ENCODE data around the gene KLF1. TPM values are rescaled to one million over a fixed set of nuclear protein-coding genes. Genes with fewer than 3 reads are reported as not detected.

The KLF1 gene
- not detected in 2 replicates for total RNA-seq

GRCh38 chr19:12886969-12887747 is at the start of gene KLF1:
Gene KLF1, minus strand, starts transcription at chr19:12887201. Its CDS starts 61 bp downstream, at chr19:12887140.

GRCh38 chr19:12933287-12934072 is 46.5 kb upstream of the KLF1 start, which contains the start of gene FARSA:
Gene FARSA, minus strand, starts transcription at chr19:12933711. Its CDS starts 15 bp downstream, at chr19:12933696.

GRCh38 chr19:12890787-12891552 is 4.0 kb upstream of the KLF1 start, which contains the start of gene GCDH:
Gene GCDH, plus strand, starts transcription at chr19:12891160. Its CDS starts 145 bp downstream, at chr19:12891305.

DNA sequence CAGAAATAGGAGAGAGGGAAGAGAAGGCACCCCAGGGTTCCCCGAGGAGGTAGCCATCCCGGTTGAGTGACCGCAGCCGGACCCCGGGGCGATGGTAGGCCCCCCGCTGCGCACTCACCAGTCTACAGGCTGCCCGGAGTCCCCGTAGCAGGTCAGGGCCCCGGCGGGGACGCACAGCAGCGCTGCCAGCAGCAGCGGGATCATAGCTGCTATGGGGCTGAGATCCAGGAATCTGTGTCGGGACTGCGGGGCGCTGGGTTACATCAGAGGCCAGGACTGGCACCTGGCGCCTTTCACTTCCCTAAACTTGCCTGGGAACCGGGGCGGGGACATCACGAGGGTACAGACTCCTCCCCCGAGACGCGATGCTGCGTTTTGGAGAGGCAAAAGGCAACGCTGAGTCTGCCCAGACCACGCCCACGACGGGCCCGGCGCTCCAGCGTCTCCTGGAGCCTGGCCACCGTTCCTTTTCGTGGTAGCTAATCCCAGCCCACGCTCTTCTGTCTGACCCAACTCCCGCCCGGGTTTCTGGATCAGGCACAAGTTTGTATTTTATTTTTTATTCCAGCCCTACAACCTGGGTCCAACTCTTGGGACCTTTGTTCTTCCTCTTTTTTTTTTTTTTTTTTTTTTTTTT is 5.7 kb downstream of the KLF1 start, which contains the start of gene DNASE2:
TSS of gene DNASE2 (minus strand) at position 278 of the 637 bp plus-strand sequence. CDS start at position 204, 74 bp downstream.

GRCh38 chr19:12838182-12838885 is 48.7 kb downstream of the KLF1 start, which contains the start of gene MAST1:
Gene MAST1, plus strand, starts transcription at chr19:12838515. Its CDS starts 58 bp downstream, at chr19:12838573.

DNA sequence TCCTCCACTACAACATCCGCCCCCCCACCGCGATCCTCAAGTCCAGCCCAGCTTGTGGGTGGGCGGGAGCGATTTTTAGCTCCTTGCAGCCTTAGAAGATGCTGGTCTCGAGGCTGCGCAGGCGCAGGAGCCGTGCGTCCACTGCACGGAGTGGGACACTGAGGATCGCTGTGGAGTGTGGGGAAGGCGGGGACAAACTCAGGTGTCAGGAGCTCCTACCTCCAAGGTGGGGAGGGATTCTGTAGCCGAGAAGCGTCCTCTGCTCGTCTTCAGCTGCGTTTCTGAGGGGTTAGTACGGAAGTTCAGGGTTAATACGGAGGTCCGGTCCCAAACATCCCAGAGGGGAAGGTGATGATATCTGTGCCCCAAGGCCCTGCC is 52.4 kb downstream of the KLF1 start, which contains the start of gene RTBDN:
TSS of gene RTBDN (minus strand) at position 14 of the 378 bp plus-strand sequence. CDS start 4,600 bp downstream, outside the sequence.

Other genes with a start within 250 kb of the KLF1 start
- gene MAN2B1, start 220.5 kb downstream of the KLF1 start, total RNA-seq = 39.4 and 43.9 TPM in 2 replicates
- gene WDR83, start 220.4 kb downstream of the KLF1 start, total RNA-seq = 6.2 and 10.6 TPM in 2 replicates
- 63.6 and 81.8 TPM in 2 replicates for gene DHPS, start 205.3 kb downstream of the KLF1 start, total RNA-seq
- not detected in 2 replicates for gene GNG14, start 199.2 kb downstream of the KLF1 start, total RNA-seq
- gene FBXW9, start 190.6 kb downstream of the KLF1 start, total RNA-seq = 15.8 and 23.4 TPM in 2 replicates
- gene TNPO2, start 163.3 kb downstream of the KLF1 start, total RNA-seq = 36.6 and 41.9 TPM in 2 replicates
- 284 and 434 TPM in 2 replicates for gene TRIR, start 152.5 kb downstream of the KLF1 start, total RNA-seq
- 64.1 and 82.2 TPM in 2 replicates for gene GET3, start 149.7 kb downstream of the KLF1 start, total RNA-seq
- gene BEST2, start 135.4 kb downstream of the KLF1 start, total RNA-seq = not detected in 2 replicates
- gene HOOK2, start 111.6 kb downstream of the KLF1 start, total RNA-seq = 25.5 and 32.4 TPM in 2 replicates
- 514 and 542 TPM in 2 replicates for gene JUNB, start 95.7 kb downstream of the KLF1 start, total RNA-seq
- gene PRDX2, start 85.4 kb downstream of the KLF1 start, total RNA-seq = 476 and 536 TPM in 2 replicates
- gene THSD8, start 85.1 kb downstream of the KLF1 start, total RNA-seq = not detected in 2 replicates
- 39.0 and 42.2 TPM in 2 replicates for gene RNASEH2A, start 80.6 kb downstream of the KLF1 start, total RNA-seq
- not detected in 2 replicates for gene RTBDN, start 52.6 kb downstream of the KLF1 start, total RNA-seq
- 0.23 and 0.42 TPM in 2 replicates for gene MAST1, start 48.7 kb downstream of the KLF1 start, total RNA-seq
- gene DNASE2, start 5.8 kb downstream of the KLF1 start, total RNA-seq = 29.3 and 32.3 TPM in 2 replicates
- gene GCDH, start 4.0 kb upstream of the KLF1 start, total RNA-seq = 20.6 and 38.9 TPM in 2 replicates
- gene SYCE2, start 32.1 kb upstream of the KLF1 start, total RNA-seq = 0.14 and 2.2 TPM in 2 replicates
- gene FARSA, start 46.5 kb upstream of the KLF1 start, total RNA-seq = 96.3 and 108 TPM in 2 replicates
- 926 and 958 TPM in 2 replicates for gene CALR, start 51.4 kb upstream of the KLF1 start, total RNA-seq
- 103 and 117 TPM in 2 replicates for gene RAD23A, start 58.7 kb upstream of the KLF1 start, total RNA-seq
- 88.6 and 107 TPM in 2 replicates for gene GADD45GIP1, start 70.0 kb upstream of the KLF1 start, total RNA-seq
- gene DAND5, start 82.4 kb upstream of the KLF1 start, total RNA-seq = 0.07 TPM in 1 of 2 replicates, not detected in the other
- gene NFIX, start 108.3 kb upstream of the KLF1 start, total RNA-seq = 13.4 and 19.7 TPM in 2 replicates
- 0.09 and 0.63 TPM in 2 replicates for gene LYL1, start 215.7 kb upstream of the KLF1 start, total RNA-seq
- 34.3 and 35.7 TPM in 2 replicates for gene TRMT1, start 229.5 kb upstream of the KLF1 start, total RNA-seq
- gene NACC1, start 231.1 kb upstream of the KLF1 start, total RNA-seq = 55.1 and 80.2 TPM in 2 replicates